Activated T-helper 2 cell treated with anti-CD3 and anti-CD28 coated beads, Interferon-gamma antibody, Interleukin-2, Interleukin-4, amounts not matched to agents 10 μg/mL and 5 μg/mL and 100 μg/mL, durations not matched to agents 14 hours and 24 hours and 36 hours (primary cell): ENCODE results near the gene ARF3. TPM values are rescaled to one million over a fixed set of nuclear protein-coding genes. Genes with fewer than 3 reads are reported as not detected.
A peak's percentile ranks its signal among the peaks of the same experiment; 100 is the strongest.

ENCODE experiments used
- DNase-seq: peaks from one replicate; pipeline ENCODE4 v3.0.0; 2021; ENCODE audit warnings: low spot score
- H3K27ac Mint-ChIP-seq: one replicate; pipeline ENCODE4 v1.8.0; 2021; ENCODE audit warnings: mixed read lengths
- H3K27me3 Mint-ChIP-seq: one replicate; pipeline ENCODE4 v1.8.0; 2021; ENCODE audit warnings: low read depth, mixed read lengths
- H3K36me3 Mint-ChIP-seq: one replicate; pipeline ENCODE4 v1.8.0; 2021; ENCODE audit warnings: low read depth, mixed read lengths
- H3K4me1 Mint-ChIP-seq: one replicate; pipeline ENCODE4 v1.8.0; 2021; ENCODE audit warnings: low read depth, mixed read lengths
- H3K4me3 Mint-ChIP-seq: one replicate; pipeline ENCODE4 v1.8.0; 2021; ENCODE audit warnings: low read depth, mild to moderate bottlenecking, moderate library complexity, mixed read lengths
- H3K9me3 Mint-ChIP-seq: one replicate; pipeline ENCODE4 v1.8.0; 2021; ENCODE audit warnings: mixed read lengths
- intact Hi-C: fragments of 100-400 bp; cut with micrococcal nuclease; formaldehyde crosslinking; loops from one replicate; pipeline ENCODE4 v1.15.1; 2023
- total RNA-seq: library from RNA; stranded (reverse); gene quantifications from 2 replicates; pipeline ENCODE4 v1.2.3, GENCODE V29; 2022

Gene ARF3
- total RNA-seq, 1 donor from 2014 or later: 135 TPM

GRCh38 chr12:48968467-48968866, 11.2 kb upstream of the ARF3 start:
- intact Hi-C loops: no loop called here
- no peak overlapping the region for H3K4me3 Mint-ChIP-seq
- DNase-seq: no peak
- H3K9me3 Mint-ChIP-seq: no peaks in the 10 kb centered on the region
- H3K27me3 Mint-ChIP-seq: peaks cover 72% of the 10 kb centered on the region
- H3K27ac Mint-ChIP-seq: no peak overlapping the region
- H3K36me3 Mint-ChIP-seq: no peaks in the 10 kb centered on the region
- peaks cover 25% of the 10 kb centered on the region for H3K4me1 Mint-ChIP-seq

- Mint-ChIP-seq H3K36me3 (no peaks in the 10 kb centered on the region), H3K27me3 (peaks cover 68% of the 10 kb centered on the region), H3K9me3 (no peaks in the 10 kb centered on the region), H3K27ac (no peak overlapping the region), H3K4me3 (no peak overlapping the region), H3K4me1 (peaks cover 25% of the 10 kb centered on the region)
- intact Hi-C loops: no loop called here
- no peak for DNase-seq
Observed at GRCh38 chr12:48967991-48968390, 10.7 kb upstream of the ARF3 start.

DNA sequence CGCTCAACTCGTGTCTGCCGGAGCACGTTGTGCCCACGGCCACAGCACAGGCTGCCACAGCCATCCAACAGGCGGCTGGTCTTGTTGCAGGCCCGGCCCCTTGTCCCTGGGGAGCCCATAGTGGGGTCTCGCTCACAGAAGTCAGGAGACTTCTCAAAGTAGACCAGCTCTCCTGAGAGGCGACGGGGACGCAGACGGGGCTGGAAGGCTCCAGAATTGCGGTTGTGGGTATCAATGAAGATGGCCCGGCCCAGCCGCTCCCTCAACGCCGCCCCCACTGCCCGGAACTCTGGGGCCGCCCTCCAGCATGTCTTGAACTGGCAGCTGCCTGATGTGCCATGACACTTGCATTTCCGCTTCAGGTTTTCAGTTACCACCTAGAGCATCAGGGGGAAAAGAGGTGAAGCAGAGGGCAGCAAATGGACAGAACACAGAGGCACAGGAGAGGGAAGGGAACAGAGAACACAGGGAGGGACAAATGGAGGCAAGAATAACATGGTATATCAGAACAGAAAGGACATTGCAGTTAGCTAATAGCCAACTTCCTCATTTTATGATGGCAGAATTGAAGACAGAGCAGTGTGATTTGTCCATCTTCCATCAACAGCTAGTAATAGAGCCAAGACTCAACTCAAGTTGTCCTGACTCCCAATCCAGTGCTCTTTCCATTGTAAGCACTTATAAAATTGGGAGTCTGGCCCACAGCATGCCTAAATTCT, 9.0 kb upstream of the ARF3 start:
- Mint-ChIP-seq H3K4me3 (no peak overlapping the region), H3K27ac (no peak overlapping the region), H3K4me1 (peaks cover 14% of the 10 kb centered on the region), H3K9me3 (no peaks in the 10 kb centered on the region), H3K36me3 (no peaks in the 10 kb centered on the region), H3K27me3 (peaks cover 55% of the 10 kb centered on the region)
- intact Hi-C loops: no loop called here
- DNase-seq: no peak

DNA sequence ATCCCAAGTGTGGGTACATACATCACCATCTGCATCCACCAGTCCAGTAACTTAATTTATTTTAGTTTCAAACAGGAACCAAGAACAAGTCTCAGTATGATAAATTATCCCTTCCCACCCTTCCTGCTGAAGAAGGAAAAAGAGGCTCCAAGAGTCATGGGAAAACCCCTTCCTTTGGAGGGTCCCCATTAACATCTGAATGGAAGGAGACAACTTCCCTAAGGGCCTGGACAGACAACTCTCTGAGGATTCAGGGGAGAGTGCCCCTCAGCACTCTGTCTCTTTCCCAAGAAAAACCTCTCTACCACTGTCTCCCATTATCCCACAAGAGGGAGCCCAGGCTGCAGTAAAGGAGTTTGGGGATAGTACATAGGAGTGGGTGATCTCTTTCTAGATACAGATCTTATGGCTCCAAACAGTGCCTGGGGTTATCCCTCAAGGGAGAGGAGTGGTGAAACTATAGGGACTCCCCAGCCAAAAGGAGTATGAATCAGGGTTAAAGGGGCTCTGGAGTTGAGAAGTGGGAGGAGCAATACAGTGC, 8.1 kb upstream of the ARF3 start:
- no peak for DNase-seq
- H3K27me3 Mint-ChIP-seq: peaks cover 54% of the 10 kb centered on the region
- no peak overlapping the region for H3K27ac Mint-ChIP-seq
- H3K4me3 Mint-ChIP-seq: no peak overlapping the region
- H3K9me3 Mint-ChIP-seq: no peaks in the 10 kb centered on the region
- intact Hi-C loops: no loop called here
- peaks cover 5% of the 10 kb centered on the region for H3K4me1 Mint-ChIP-seq
- H3K36me3 Mint-ChIP-seq: no peaks in the 10 kb centered on the region

- H3K27ac Mint-ChIP-seq: no peak overlapping the region
- intact Hi-C loops: no loop called here
- no peak overlapping the region for H3K4me3 Mint-ChIP-seq
- H3K27me3 Mint-ChIP-seq: peaks cover 43% of the 10 kb centered on the region
- H3K9me3 Mint-ChIP-seq: no peaks in the 10 kb centered on the region
- H3K4me1 Mint-ChIP-seq: peaks cover 10% of the 10 kb centered on the region
- no peak for DNase-seq
- no peaks in the 10 kb centered on the region for H3K36me3 Mint-ChIP-seq
Observed at GRCh38 chr12:48961801-48962200, 4.5 kb upstream of the ARF3 start.

DNA sequence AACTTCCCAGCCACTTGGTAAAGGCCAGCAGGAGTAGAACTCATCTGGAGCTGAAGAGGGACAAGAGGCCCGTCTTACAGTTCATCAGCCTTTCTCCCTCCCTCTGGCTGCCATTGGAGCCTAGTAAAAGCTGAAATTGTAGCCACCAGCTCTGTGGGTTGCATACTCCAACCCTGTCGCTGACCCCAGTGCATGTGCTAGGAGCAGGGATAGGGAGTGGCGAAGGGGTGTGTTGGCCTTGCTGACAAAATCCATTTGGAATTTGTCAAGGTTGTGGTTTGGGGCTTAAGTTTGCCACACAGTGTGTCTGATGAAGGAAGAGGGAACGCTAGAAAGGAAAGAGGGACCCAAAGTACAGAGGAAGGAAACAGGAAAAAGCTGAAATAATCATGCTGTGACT, 4.0 kb upstream of the ARF3 start:
- peaks cover 14% of the 10 kb centered on the region for H3K4me1 Mint-ChIP-seq
- H3K9me3 Mint-ChIP-seq: no peaks in the 10 kb centered on the region
- no peak for DNase-seq
- no peaks in the 10 kb centered on the region for H3K36me3 Mint-ChIP-seq
- peaks cover 40% of the 10 kb centered on the region for H3K27me3 Mint-ChIP-seq
- no peak overlapping the region for H3K27ac Mint-ChIP-seq
- no peak overlapping the region for H3K4me3 Mint-ChIP-seq
- intact Hi-C loops: no loop called here

- Mint-ChIP-seq H3K9me3 (no peaks in the 10 kb centered on the region), H3K27me3 (peaks cover 38% of the 10 kb centered on the region), H3K4me1 (peaks cover 19% of the 10 kb centered on the region), H3K4me3 (no peak overlapping the region), H3K36me3 (no peaks in the 10 kb centered on the region), H3K27ac (no peak overlapping the region)
- intact Hi-C loops: no loop called here
- no peak for DNase-seq
Observed at GRCh38 chr12:48960834-48961233, 3.5 kb upstream of the ARF3 start.

GRCh38 chr12:48958049-48958388, 732 bp upstream of the ARF3 start:
- Mint-ChIP-seq H3K27me3 (peaks cover 19% of the 10 kb centered on the region), H3K27ac (no peak overlapping the region), H3K9me3 (no peaks in the 10 kb centered on the region), H3K4me3 (peak overlapping the region; percentile 95), H3K36me3 (peaks cover 13% of the 10 kb centered on the region), H3K4me1 (peaks cover 29% of the 10 kb centered on the region)
- intact Hi-C loops: no loop called here
- DNase-seq: no peak

DNA sequence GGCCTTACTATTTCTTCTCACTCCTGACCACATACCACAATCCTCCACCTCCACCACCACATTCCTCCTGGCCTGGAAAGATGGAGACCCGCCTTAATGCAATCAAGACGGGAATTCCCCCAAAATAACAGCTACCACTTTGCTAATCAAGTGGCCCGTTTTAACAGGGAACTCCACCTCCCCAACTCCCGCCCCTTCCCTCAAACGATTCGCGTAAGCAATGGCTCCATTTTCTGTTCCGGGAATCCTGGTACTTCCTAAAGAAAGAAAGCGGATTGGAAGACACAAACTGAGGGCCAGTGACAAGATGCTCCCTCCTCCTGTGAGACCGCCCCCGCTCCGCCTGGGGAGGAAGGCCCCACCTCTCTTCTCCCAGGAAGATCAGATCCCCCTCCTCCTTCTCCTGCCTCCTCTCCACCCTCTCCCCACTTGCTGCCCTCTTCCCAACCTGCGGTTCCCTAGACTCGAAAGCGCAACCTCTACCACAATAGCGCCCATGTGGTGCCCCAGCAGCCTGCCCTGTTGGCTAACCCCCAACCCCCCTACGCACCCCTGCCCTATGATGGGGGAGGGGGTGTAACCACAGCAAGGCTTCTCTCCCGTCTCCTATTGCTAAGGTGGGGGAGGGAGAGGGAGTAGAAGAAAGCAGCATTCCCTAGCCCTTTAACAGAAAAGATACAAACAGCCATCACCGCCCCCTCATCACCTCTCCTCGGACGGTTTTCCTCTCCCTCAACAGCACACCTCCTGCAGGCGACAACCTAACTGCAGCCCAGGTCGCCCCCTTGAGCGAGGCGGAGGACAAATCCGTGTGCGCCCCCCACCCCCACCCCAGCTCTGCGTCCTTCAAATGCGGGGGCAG, 777 bp downstream of the ARF3 start:
- H3K9me3 Mint-ChIP-seq: no peaks in the 10 kb centered on the region
- H3K27ac Mint-ChIP-seq: peak overlapping the region; percentile 74
- DNase-seq: no peak
- intact Hi-C loops: loop anchor here (1.0 kb wide), 1 partner anchor 37 kb away; no protein-coding TSS in a partner anchor
- peak overlapping the region; percentile 95 for H3K4me3 Mint-ChIP-seq
- H3K36me3 Mint-ChIP-seq: peaks cover 17% of the 10 kb centered on the region
- peaks cover 18% of the 10 kb centered on the region for H3K27me3 Mint-ChIP-seq
- H3K4me1 Mint-ChIP-seq: peaks cover 29% of the 10 kb centered on the region

DNA sequence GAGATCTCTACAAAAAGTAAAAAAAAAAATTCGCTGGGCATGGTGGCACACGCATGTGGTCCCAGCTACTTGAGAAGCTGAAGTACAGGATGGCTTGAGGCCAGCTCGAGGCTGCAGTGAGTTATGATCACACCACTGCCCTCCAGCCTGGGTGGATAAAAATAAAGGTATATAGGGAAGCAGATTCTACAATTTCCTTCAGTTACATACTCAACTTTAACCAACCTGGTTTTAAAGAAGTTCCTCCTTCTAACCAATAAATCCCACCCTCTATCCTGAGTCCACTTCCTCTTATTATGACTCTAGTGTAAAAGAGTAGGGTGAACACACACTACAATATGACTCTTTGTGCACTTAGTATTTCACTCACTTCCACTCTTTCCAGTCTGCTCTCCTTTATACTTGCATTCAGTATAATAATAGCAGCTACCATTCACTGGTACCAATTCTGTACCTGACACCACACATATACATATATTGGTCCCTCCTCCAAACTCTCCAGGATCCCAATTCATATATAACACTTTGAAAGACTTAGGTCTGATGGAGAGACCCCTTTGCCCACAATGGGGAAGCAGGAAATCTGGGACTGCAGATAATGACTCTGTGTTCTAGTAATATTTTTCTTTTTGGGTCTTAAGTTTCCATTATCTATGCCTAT, 2.3 kb downstream of the ARF3 start:
- Mint-ChIP-seq H3K4me3 (peak overlapping the region; percentile 54), H3K36me3 (peaks cover 17% of the 10 kb centered on the region), H3K27ac (no peak overlapping the region), H3K27me3 (peaks cover 9% of the 10 kb centered on the region), H3K4me1 (peaks cover 29% of the 10 kb centered on the region), H3K9me3 (no peaks in the 10 kb centered on the region)
- intact Hi-C loops: no loop called here
- DNase-seq: no peak

- intact Hi-C loops: no loop called here
- H3K27me3 Mint-ChIP-seq: peaks cover 9% of the 10 kb centered on the region
- peaks cover 21% of the 10 kb centered on the region for H3K36me3 Mint-ChIP-seq
- H3K4me3 Mint-ChIP-seq: no peak overlapping the region
- peaks cover 29% of the 10 kb centered on the region for H3K4me1 Mint-ChIP-seq
- H3K27ac Mint-ChIP-seq: no peak overlapping the region
- H3K9me3 Mint-ChIP-seq: no peaks in the 10 kb centered on the region
- DNase-seq: no peak
Observed at GRCh38 chr12:48954061-48954460, 3.2 kb downstream of the ARF3 start.

- H3K27ac Mint-ChIP-seq: no peak overlapping the region
- H3K4me1 Mint-ChIP-seq: peaks cover 27% of the 10 kb centered on the region
- no peaks in the 10 kb centered on the region for H3K27me3 Mint-ChIP-seq
- DNase-seq: no peak
- no peak overlapping the region for H3K4me3 Mint-ChIP-seq
- intact Hi-C loops: no loop called here
- H3K9me3 Mint-ChIP-seq: no peaks in the 10 kb centered on the region
- peaks cover 27% of the 10 kb centered on the region for H3K36me3 Mint-ChIP-seq
Observed at GRCh38 chr12:48952691-48953090, 4.6 kb downstream of the ARF3 start.

DNA sequence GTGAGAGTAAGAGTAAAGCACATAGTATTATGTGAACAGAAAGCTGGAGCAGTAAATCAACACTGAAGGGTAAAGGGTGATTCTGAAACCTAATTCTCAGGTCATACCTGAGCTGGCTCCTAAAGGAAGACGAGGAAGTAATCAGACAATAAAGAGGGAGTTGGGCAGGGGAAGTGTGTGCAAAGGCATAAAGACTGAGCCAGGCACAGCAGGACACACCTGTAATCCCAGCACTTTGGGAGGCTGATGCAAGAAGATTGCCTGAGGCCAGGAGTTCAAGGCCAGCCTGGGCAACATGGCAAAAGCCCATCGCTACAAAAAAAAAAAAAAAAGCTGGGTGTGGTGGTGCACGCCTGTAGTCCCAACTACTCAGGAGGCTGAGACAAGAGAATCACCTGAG, 9.6 kb downstream of the ARF3 start:
- intact Hi-C loops: no loop called here
- H3K4me1 Mint-ChIP-seq: peaks cover 4% of the 10 kb centered on the region
- H3K4me3 Mint-ChIP-seq: no peak overlapping the region
- DNase-seq: no peak
- peaks cover 17% of the 10 kb centered on the region for H3K36me3 Mint-ChIP-seq
- H3K27ac Mint-ChIP-seq: no peak overlapping the region
- H3K27me3 Mint-ChIP-seq: no peaks in the 10 kb centered on the region
- H3K9me3 Mint-ChIP-seq: no peaks in the 10 kb centered on the region
